Stimulated activated CD4-positive, alpha-beta T cell treated with anti-CD3 and anti-CD28 coated beads, Interleukin-4, amount 100 ng/mL, for 24 hours (primary cell): ENCODE results near the gene MTA3.
"Not testable (repeated sequence)": the region's sequence is repeated elsewhere in the genome, so short reads cannot be mapped to it uniquely, and the experiment has no call there.

Experiments used
- DNase-seq: peaks from one replicate; pipeline ENCODE4 v3.0.0-alpha.2; 2020

The MTA3 gene

GRCh38 chr2:42568401-42569115 is at the start of gene MTA3:
TSS of gene MTA3 (plus strand) at chr2:42568632. CDS start at chr2:42568746, 114 bp downstream.
- DNase-seq: peak; percentile 57

- no peak for DNase-seq
Observed at GRCh38 chr2:42519624-42520023, 48.8 kb upstream of the MTA3 start.

DNA sequence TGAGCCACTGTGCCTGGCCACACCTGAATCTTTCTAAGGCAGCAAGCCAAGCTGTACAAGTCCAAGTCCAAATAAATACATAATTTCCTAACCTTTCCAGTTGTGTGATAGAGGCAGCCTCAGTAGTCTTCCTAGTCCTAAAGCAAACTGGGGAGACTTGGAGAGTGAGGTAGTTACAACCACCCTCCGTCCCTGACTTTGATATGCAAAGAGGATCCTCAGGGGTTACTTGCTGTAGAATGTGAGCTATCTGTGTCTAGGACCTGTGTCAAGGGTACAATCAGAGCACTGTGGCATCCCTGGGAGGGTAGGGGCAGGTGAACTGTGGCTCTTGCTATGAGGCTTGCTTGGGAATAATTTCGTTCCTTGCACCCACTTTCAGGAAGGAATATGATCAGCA is 46.4 kb upstream of the MTA3 start:
- no peak for DNase-seq

GRCh38 chr2:42523341-42523740 is 45.1 kb upstream of the MTA3 start:
- DNase-seq: no peak

- DNase-seq: no peak
Observed at GRCh38 chr2:42532397-42532796, 36.0 kb upstream of the MTA3 start.

- DNase-seq: no peak
Observed at GRCh38 chr2:42537493-42537892, 30.9 kb upstream of the MTA3 start.

DNA sequence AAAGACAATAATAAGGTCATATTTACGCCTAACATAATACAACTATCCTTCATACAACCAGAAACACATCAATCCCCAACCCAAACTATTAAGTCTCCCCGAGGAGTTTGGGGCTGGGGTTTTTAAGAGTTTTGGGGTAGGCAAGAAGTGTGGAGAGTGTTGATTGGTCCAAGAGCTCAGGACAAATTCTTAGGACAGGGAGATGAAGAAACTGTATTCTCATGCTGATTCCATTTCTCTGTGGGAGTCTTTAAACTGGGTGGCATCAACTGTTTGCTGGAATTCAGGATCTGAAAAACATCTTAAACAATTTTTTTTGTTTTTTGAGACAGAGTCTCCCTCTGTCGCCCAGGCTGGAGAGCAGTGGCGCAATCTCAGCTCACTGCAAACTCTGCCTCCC is 25.6 kb upstream of the MTA3 start:
- DNase-seq: no peak

- DNase-seq: no peak
Observed at GRCh38 chr2:42545023-42545721, 23.3 kb upstream of the MTA3 start.

DNA sequence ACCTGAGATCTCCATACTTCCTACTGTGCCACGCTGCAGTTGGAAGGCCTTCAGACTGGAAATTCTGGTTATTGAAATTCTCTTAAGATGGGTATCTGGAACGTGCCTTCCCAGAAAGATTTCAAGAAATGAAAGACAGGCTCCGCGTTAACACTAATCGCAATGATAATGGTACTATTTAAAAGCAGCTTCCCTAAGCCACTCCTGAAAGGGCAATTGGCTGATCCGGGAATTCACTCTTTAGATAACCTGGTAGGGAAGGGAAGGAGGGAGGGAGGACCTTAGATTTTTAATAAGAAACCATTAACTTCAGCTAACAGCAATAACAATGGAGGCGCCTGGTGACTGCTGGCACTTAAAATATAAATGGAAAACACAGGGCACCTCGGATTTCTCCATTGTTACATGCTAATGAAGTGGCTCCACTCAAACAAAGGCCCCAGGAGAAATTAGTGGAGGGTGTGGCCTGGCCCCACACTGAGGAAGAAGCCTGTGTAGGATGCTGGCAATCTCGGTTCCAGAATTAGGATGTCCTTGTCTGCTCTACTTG is 22.5 kb upstream of the MTA3 start:
- DNase-seq: no peak

DNA sequence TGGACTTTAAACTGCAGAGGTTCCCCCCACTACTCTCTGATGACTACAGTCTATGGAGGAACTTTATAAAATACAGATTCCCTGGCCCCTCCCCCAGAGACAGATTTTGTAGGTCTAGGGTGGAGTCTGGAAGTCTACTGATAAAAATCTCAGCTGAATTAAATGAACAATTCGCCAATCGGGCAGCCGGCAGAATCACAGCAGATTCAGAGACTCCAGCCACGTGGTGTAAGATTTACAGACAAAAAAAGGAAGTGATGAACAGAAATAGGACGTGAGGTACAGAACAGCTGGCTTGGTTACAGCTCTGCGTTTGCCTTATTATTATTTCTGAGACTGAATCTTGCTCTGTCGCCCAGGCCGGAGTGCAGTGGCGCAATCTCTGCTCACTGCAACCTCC is 21.4 kb upstream of the MTA3 start:
- no peak for DNase-seq

DNA sequence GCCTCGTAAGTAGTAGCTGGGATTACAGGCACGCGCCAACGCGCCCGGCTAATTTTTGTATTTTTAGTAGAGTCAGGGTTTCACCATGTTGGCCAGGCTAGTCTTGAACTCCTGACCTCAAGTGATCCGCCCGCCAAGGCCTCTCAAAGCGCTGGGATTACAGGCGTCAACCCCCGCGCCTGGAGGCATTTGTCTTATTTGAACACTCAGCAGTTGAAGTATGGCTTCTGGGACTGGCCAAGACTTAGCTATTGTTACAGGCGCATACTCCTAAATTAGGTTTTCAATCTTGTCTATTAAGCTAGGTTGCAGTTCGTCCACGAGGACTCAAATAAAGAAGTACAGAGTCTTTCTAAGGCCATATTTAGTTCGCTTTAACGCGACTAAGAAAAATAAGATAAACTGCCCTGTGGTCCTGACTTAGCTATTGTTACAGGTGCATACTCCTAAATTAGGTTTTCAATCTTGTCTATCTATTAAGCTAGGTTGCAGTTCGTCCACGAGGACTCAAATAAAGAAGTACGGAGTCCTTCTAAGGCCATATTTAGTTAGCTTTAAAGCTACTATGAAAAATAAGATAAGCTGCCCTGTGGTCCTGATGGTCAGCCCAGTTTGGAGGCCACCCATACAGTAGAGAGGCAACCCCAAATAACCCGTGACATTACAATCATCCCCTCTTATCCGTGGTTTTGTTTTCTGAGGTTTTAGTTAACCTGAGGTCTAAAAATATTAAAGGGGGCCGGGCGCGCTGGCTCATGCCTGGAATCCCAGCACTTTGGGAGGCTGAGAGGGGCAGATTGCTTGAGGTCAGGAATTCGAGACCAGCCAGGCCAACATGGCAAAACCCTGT is 20.8 kb upstream of the MTA3 start:
- DNase-seq: no peak

GRCh38 chr2:42550870-42551269 is 17.6 kb upstream of the MTA3 start:
- no peak for DNase-seq

- DNase-seq: no peak
Observed at GRCh38 chr2:42554392-42554791, 14.0 kb upstream of the MTA3 start.

- DNase-seq: no peak
Observed at GRCh38 chr2:42556315-42556890, 12.0 kb upstream of the MTA3 start.

GRCh38 chr2:42557306-42557705 is 11.1 kb upstream of the MTA3 start:
- no peak for DNase-seq

GRCh38 chr2:42558827-42559226 is 9.6 kb upstream of the MTA3 start:
- DNase-seq: no peak

- not testable (repeated sequence) for DNase-seq
Observed at GRCh38 chr2:42560133-42560532, 8.3 kb upstream of the MTA3 start.

DNA sequence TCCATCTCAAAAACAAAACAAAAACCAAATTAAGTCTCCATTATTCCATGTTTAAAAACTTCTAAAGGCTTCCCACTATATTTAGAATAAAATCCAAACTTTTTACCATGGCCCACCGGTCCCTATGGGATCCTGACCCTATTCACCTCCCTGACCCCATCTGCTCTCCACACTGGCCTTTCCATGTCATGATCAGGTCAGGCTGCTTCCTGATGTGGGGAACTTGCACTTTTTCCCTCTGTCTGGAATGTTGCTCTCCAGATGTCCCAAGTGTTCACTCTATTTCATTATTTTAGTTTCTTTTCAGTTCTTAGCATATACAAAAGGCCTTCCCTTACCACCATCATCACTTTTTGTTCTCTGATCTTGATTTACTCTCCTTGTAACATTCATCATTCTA is 7.5 kb upstream of the MTA3 start:
- no peak for DNase-seq

DNA sequence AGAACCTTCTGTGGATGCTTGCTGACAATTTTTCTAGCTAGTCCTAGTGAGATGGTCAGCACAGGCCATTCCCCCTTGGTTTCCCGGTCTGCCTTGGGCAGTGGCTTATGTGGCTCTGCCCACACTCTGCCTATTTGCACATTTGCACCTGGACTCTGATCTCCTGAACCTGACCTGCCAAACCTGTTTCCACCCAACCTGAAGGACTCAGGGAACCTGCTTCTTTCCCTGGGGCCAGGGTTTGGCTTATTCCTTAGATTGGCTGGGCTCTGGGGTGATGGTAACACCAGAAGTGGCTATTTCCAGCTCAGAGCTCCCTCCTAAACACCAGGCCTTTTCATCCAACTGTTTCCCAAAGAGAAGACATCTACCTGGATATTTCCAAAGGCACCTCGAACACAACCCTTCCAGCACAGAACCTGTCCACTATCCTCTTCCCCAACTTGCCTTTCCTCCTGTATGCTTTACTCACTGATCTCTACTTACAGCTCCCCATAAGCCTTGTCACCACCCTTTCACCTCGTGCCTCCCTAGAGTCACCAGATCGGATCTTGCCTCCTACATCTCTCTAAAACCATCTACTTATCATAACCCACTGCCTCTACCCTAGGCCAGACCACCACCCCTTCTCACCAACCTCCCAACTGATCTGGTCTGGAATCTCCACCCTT is 5.8 kb upstream of the MTA3 start:
- no peak for DNase-seq

- DNase-seq: no peak
Observed at GRCh38 chr2:42566025-42566424, 2.4 kb upstream of the MTA3 start.

GRCh38 chr2:42566837-42567321 is 1.6 kb upstream of the MTA3 start:
- no peak for DNase-seq

DNA sequence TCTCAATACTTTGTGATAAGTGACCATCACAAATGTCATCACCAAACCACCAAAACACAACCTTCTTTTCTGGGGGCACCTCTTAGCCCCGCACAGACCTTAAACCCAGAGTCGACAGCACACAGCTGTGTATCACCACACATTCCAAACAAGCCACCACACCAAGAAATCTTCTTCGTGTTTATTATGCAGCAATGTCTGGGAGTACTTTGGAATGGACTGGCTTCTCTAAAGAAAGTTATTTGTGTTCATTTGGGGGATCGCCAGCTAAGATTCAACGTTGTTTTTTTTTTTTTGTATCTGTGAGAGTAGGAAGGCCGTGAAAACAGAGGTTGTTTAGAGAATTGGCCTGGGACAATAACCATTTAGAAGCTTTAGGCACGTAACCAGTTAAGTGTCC is 1.1 kb upstream of the MTA3 start:
- no peak for DNase-seq
